ENCODE measurements around the gene CD6.

DNA sequence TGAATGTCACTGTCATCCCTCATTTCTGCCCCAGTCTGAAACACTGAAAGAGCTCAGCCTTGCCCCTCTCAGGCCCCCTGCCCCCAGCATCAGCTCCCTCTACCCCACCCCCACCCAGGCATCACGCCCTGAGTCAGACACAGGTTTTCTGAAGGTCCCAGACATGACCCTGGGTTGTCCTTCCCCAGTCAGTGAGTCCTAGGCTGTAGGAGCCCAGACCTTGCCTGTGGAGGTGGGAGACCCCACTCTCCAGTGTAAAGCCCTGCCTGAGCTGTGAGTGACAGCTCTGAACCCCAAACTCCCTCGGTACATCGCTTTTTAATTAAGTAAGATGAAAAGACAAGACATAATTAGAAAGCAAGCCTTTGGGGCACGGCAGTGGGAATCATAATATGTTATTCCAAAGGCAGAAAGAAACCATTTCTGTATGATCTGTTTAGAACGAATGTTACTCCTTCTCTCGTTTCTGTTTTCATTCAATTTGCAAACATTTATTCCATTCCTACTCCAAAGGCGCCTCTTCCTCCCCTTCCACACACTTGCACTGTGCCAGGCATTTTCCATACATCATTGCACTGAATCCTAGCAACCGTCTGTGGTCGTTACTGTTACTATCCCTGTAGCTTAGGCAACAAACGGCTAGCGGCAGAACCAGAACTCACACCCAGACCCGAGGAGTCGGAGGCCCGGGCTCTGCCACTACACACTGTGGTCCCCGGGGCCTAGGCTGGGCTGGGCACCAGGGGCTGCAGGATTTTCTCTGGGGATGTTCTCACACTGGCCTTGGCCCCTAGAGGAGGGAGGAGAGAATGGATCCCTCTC, 63.4 kb downstream of the CD6 start:
- TF ChIP-seq, protein P1, sequence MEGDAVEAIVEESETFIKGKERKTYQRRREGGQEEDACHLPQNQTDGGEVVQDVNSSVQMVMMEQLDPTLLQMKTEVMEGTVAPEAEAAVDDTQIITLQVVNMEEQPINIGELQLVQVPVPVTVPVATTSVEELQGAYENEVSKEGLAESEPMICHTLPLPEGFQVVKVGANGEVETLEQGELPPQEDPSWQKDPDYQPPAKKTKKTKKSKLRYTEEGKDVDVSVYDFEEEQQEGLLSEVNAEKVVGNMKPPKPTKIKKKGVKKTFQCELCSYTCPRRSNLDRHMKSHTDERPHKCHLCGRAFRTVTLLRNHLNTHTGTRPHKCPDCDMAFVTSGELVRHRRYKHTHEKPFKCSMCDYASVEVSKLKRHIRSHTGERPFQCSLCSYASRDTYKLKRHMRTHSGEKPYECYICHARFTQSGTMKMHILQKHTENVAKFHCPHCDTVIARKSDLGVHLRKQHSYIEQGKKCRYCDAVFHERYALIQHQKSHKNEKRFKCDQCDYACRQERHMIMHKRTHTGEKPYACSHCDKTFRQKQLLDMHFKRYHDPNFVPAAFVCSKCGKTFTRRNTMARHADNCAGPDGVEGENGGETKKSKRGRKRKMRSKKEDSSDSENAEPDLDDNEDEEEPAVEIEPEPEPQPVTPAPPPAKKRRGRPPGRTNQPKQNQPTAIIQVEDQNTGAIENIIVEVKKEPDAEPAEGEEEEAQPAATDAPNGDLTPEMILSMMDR (IDR thresholded peaks at IDR 0.05), result no peak
- no peak for TF ChIP-seq POLR2A (IDR thresholded peaks at IDR 0.05)

All from right lobe of liver (tissue), 4 donors.